Measurements from ENCODE around the gene ASCL4.

ASCL4 gene

GRCh38 chr12:107778383-107779025, 4.0 kb downstream of the ASCL4 start:
- DNase-seq (ENCODE audit: low spot score): no peak

GRCh38 chr12:107779077-107779831, 4.8 kb downstream of the ASCL4 start:
- no peak for DNase-seq (ENCODE audit: low spot score)

- DNase-seq (ENCODE audit: low spot score): no peak
Observed at GRCh38 chr12:107780298-107780697, 5.8 kb downstream of the ASCL4 start.

GRCh38 chr12:107782067-107782466, 7.6 kb downstream of the ASCL4 start:
- no peak for DNase-seq (ENCODE audit: low spot score)

GRCh38 chr12:107783406-107784376, 9.2 kb downstream of the ASCL4 start:
- no peak for DNase-seq (ENCODE audit: low spot score)

- DNase-seq (ENCODE audit: low spot score): no peak
Observed at GRCh38 chr12:107788281-107788680, 13.8 kb downstream of the ASCL4 start.

GRCh38 chr12:107788690-107789458, 14.4 kb downstream of the ASCL4 start:
- no peak for DNase-seq (ENCODE audit: low spot score)

GRCh38 chr12:107791465-107792089, 17.1 kb downstream of the ASCL4 start:
- no peak for DNase-seq (ENCODE audit: low spot score)

GRCh38 chr12:107794451-107794850, 19.9 kb downstream of the ASCL4 start:
- no peak for DNase-seq (ENCODE audit: low spot score)

- no peak for DNase-seq (ENCODE audit: low spot score)
Observed at GRCh38 chr12:107798580-107798979, 24.1 kb downstream of the ASCL4 start.

- DNase-seq (ENCODE audit: low spot score): no peak
Observed at GRCh38 chr12:107801150-107801549, 26.6 kb downstream of the ASCL4 start.

GRCh38 chr12:107803092-107803491, 28.6 kb downstream of the ASCL4 start:
- no peak for DNase-seq (ENCODE audit: low spot score)

GRCh38 chr12:107805488-107806180, 31.1 kb downstream of the ASCL4 start:
- DNase-seq (ENCODE audit: low spot score): no peak

GRCh38 chr12:107807471-107808150, 33.1 kb downstream of the ASCL4 start:
- DNase-seq (ENCODE audit: low spot score): no peak

- DNase-seq (ENCODE audit: low spot score): no peak
Observed at GRCh38 chr12:107817250-107817649, 42.7 kb downstream of the ASCL4 start.

GRCh38 chr12:107818984-107819383, 44.5 kb downstream of the ASCL4 start:
- DNase-seq (ENCODE audit: low spot score): no peak

GRCh38 chr12:107822356-107822755, 47.9 kb downstream of the ASCL4 start:
- DNase-seq (ENCODE audit: low spot score): no peak

All from HuH-7 (cell line).